Heart left ventricle (tissue), 16 donors: ENCODE results near the gene SCARB1. TPM values are rescaled to one million over a fixed set of nuclear protein-coding genes. Genes with fewer than 3 reads are reported as not detected.

Experiments used
- ATAC-seq, 4 donors: fragments of 200-7000 bp; cut with Tn5 transposase; one replicate each; pipeline ENCODE4 v1.9.1; 2020 to 2022; ENCODE audit warnings: moderate library complexity in 4 of 4, mild to moderate bottlenecking in 3 of 4, moderate number of reproducible peaks in 1 of 4
- DNase-seq, 5 donors: peaks; one replicate each; pipeline ENCODE4 v3.0.0-alpha.2; 2020
- H3K27ac ChIP-seq, 12 donors: fragments of 200-600 bp; sonication (generic) in 4 of 12; one replicate each; pipeline versions ENCODE4 v1.5.0 to v1.8.0; 2016 to 2022; ENCODE audit warnings: mild to moderate bottlenecking in 2 of 12
- H3K27me3 ChIP-seq, 9 donors: fragments of 200-600 bp; sonication (generic) in 2 of 9; one replicate each; pipeline versions ENCODE4 v1.5.1 to v1.8.0; 2016 to 2022; ENCODE audit warnings: mild to moderate bottlenecking in 3 of 9
- H3K36me3 ChIP-seq, 9 donors: fragments of 200-600 bp; sonication (generic) in 2 of 9; one replicate each; pipeline versions ENCODE4 v1.5.0 to v1.8.0; 2018 to 2022; ENCODE audit warnings: mild to moderate bottlenecking in 2 of 9
- H3K4me1 ChIP-seq, 12 donors: fragments of 200-600 bp; sonication (generic) in 4 of 12; one replicate each; pipeline versions ENCODE4 v1.5.0 to v1.8.0; 2016 to 2022; ENCODE audit warnings: mild to moderate bottlenecking in 3 of 12
- H3K4me3 ChIP-seq, 12 donors: fragments of 200-600 bp; sonication (generic) in 4 of 12; one replicate each; pipeline versions ENCODE4 v1.5.0 to v1.8.0; 2017 to 2022; ENCODE audit warnings: mild to moderate bottlenecking in 9 of 12, moderate library complexity in 4 of 12
- H3K9me3 ChIP-seq, 12 donors: fragments of 200-600 bp; sonication (generic) in 4 of 12; one replicate each; pipeline versions ENCODE4 v1.5.0 to v1.8.0; 2016 to 2022; ENCODE audit warnings: mild to moderate bottlenecking in 1 of 12
- CTCF ChIP-seq, 12 donors: fragments of 200-600 bp; sonication (generic) in 4 of 12; IDR thresholded peaks; one replicate each; pipeline versions ENCODE4 v1.5.0 to v1.8.0; 2018 to 2022; ENCODE audit warnings: antibody characterized with exemption in 12 of 12, mild to moderate bottlenecking in 5 of 12
- POLR2A ChIP-seq, 2 donors: fragments of 450-650 bp; IDR thresholded peaks; one replicate each; pipeline ENCODE4 v1.6.1; 2017; ENCODE audit warnings: antibody characterized with exemption in 2 of 2, mild to moderate bottlenecking in 2 of 2, moderate library complexity in 2 of 2
- WGBS, 4 donors: extraction: QIAGEN DNeasy Blood & Tissue Kit in 2 of 4; methylation state at CpG; one replicate each; pipeline versions ENCODE4 v1.1.5 to v1.1.7; 2013 to 2018; 5-methylcytosine and 5-hydroxymethylcytosine counted together
- intact Hi-C, 10 donors: fragments of 100-400 bp; cut with DNase I; formaldehyde crosslinking; loops; one replicate each; pipeline versions ENCODE4 v1.11.1 to v1.14.2; 2022
- polyA plus RNA-seq, 2 donors: library from polyadenylated mRNA; stranded (reverse); fragments of 200-250 nt; gene quantifications; one replicate each; pipeline ENCODE4 v1.2.3, GENCODE V29; 2013
- total RNA-seq, 9 donors: library from RNA; depleted of rRNA in 2 of 9; stranded (reverse); fragments of >200 nt in 2 of 9; fragmentation: NEBNext Ultra II Directional in 3 of 9; extraction: Animal tissue kit (Norgen Biotek cat#: 25700) in 3 of 9; gene quantifications; one replicate each; pipeline versions ENCODE4 v1.1.0 to v1.2.4, GENCODE V29; 2016 to 2023
- donor health status: ischemic (EF 13 %, LVEDD 7.1; RV severe dilation, severe dysfunction).
- donor health status: healthy with polysubstance abuse.
- donor health status: DM: no; HTN: yes; CAD: no.
- donor health status: DM: no; HTN: no; CAD: no.
- donor health status: ischemic (EF 25% LVEDD 6.9; RV normal size, moderate dysfunction).
- donor health status: ischemic (EF 25% LVEDD 5.7; RV mildly dilated, moderate dysfunction).
- donor health status: healthy.
- donor health status: DM: yes; HTN: yes; CAD: no.
- donor health status: ischemic (EF 35%, LVEDD 5.7; RV mildly dilated, moderate dysfunction).
- donor health status: nonischemic (EF 11% LVEDD 7.7; RV severe dilation, severe dysfunction).
- donor health status: DM: yes; HTN: yes; CAD: no.
- donor health status: PGD.
- donor health status: ischemic (EF 29% LVEDD 5.4; RV normal size, mild dysfunction).
- donor health status: nonischemic (EF 23%, LVEDD 6.1; RV moderate dilation, normal function).

SCARB1 gene
- total and polyA plus RNA-seq, 11 donors: 6.9 to 21.7 (median 14.0) TPM

- intact Hi-C loops: loop anchor here in 4 of 10 donors (5.0 to 10.0 kb wide), 5 partner anchors 50 to 180 kb away; partner anchors contain the start of gene NCOR2 (in 1 of the 4)
- 95 to 96% (median 95%) methylated on average over 9 to 10 of the region's 10 CpGs for WGBS, 4 donors
- TF ChIP-seq POLR2A (IDR thresholded peaks at IDR 0.05) (no peak), CTCF (IDR thresholded peaks at IDR 0.05) (no peak)
- ATAC-seq (no peak), DNase-seq (no peak)
- Histone ChIP-seq H3K4me1 (peaks cover 4 to 37% (median 13%) of the 10 kb centered on the region in 12 donors), H3K27ac (peak overlapping the region in 11 of 12 donors; percentile 68 to 93 (median 85)), H3K27me3 (no peaks in the 10 kb centered on the region), H3K36me3 (no peaks in the 10 kb centered on the region), H3K4me3 (no peak overlapping the region), H3K9me3 (no peaks in the 10 kb centered on the region)
Measured at GRCh38 chr12:124746649-124747425, 116.8 kb downstream of the SCARB1 start.

GRCh38 chr12:124745891-124746570 lies 117.6 kb downstream of the SCARB1 start:
- Histone ChIP-seq H3K9me3 (no peaks in the 10 kb centered on the region), H3K27ac (peak overlapping the region; percentile 67 to 93 (median 85)), H3K36me3 (no peaks in the 10 kb centered on the region), H3K27me3 (no peaks in the 10 kb centered on the region), H3K4me3 (peak overlapping the region in 4 of 12 donors; percentile 16 to 20 (median 18)), H3K4me1 (peaks cover 4 to 34% (median 13%) of the 10 kb centered on the region in 12 donors)
- 6 to 13% (median 7%) methylated on average over 18 to 25 of the region's 25 CpGs for WGBS, 4 donors
- DNase-seq: peak; percentile 94 to 96 (median 96)
- peak in 1 of 2 donors; percentile 22 for TF ChIP-seq POLR2A (IDR thresholded peaks at IDR 0.05)
- no peak for TF ChIP-seq CTCF (IDR thresholded peaks at IDR 0.05)
- ATAC-seq: peak; percentile 92 to 97 (median 96)
- intact Hi-C loops: loop anchor here in 4 of 10 donors (5.0 to 10.0 kb wide), 5 partner anchors 49 to 179 kb away; partner anchors contain the start of gene NCOR2 (in 1 of the 4)

DNA sequence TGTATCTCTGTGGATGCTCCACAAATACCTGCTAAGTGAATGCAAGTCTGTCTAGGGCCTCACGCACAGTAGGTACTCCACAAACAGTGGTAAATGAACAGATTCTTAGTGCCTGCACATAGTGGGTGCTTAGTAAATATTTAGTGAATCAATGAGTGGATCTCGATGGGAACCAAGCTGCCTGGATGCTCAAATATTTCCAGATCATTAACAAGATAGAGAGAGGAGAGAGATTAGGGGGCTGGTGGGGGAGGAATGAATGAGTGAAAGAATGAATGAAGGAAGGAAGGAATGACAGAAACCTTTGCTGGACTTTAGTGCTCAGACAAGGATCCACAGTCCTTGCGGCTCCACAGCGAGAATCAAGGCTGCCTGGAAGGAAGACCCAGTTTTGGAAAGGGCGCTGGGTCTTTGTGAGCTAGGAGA lies 118.2 kb downstream of the SCARB1 start:
- ATAC-seq (no peak), DNase-seq (no peak)
- peak overlapping the region in 4 of 12 donors; percentile 16 to 20 (median 18) for H3K4me3 ChIP-seq
- H3K36me3 ChIP-seq: no peaks in the 10 kb centered on the region
- H3K9me3 ChIP-seq: no peaks in the 10 kb centered on the region
- H3K27me3 ChIP-seq: no peaks in the 10 kb centered on the region
- 26 to 45% (median 32%) methylated on average over 5 of the region's 5 CpGs for WGBS, 4 donors
- peaks cover 4 to 39% (median 14%) of the 10 kb centered on the region in 12 donors for H3K4me1 ChIP-seq
- intact Hi-C loops: loop anchor here in 4 of 10 donors (5.0 to 10.0 kb wide), 5 partner anchors 48 to 178 kb away; partner anchors contain the start of gene NCOR2 (in 1 of the 4)
- peak overlapping the region; percentile 67 to 93 (median 85) for H3K27ac ChIP-seq
- TF ChIP-seq POLR2A (IDR thresholded peaks at IDR 0.05) (no peak), CTCF (IDR thresholded peaks at IDR 0.05) (no peak)
